ENCODE results near the gene C10orf143.

The C10orf143 gene

DNA sequence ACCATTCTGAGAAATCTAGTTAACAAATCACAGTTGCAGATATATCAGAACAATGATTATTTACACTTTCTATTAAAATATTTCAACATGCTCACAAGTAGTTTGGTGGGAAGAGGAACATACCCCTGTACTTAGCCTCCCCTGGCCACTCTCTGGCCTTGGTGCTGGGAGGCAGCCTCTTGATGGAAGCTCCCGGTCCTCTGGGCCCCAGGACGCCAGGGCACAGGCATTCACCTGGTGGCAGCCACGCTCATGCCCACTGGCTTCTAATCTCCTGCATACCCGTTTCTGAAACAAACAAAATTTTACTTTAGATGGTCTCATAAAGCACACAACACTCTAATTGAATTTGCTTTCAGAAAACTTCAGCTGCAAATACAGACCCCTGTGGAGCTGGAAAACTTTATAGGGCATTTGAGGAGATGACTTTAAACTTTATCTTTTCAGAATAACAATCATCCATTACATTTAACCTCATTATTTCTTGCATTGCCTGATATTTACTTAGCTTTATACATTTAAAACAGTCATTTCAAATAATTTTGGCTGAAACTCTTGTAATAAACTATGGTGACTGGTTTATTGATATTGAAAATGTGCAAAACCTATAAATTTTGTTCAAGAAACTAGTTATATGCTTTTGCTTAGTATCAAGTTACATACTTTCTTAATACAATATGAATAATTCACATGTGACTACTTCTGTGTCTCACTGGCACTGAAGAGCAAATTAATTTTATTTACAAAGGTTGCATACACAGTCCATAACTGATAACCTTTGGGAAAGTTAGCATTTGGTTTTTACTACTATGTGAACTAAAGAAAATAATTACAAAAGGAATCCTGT, 30.8 kb downstream of the C10orf143 start:
- no peak for ATAC-seq

DNA sequence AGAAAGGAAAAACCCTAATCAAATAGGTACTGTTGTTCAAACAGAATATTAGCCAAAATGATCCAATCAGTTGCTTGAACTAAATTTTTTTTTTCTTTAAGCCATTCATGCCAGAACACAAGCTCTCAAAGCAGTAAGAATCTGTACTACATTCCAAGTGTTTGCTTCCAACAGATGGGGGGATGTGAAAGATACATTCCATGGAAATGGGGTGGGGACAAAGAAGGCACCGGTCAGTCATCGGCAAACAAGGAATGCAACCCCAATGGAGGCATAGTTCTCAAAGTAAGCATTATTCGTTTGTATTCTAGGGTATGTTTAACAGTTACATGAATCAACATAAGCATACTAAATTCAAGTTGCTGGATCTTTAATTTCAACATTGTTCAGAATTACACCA, 32.5 kb downstream of the C10orf143 start:
- peaks cover 68% of the 10 kb centered on the region for H3K36me3 Mint-ChIP-seq
- peaks cover 8% of the 10 kb centered on the region for H3K9me3 Mint-ChIP-seq
- no peaks in the 10 kb centered on the region for H3K27me3 Mint-ChIP-seq
- H3K4me1 Mint-ChIP-seq: no peaks in the 10 kb centered on the region
- H3K27ac Mint-ChIP-seq: no peak overlapping the region
- H3K4me3 Mint-ChIP-seq: no peak overlapping the region
- ATAC-seq: no peak

More for the DNA sequence above, 30.8 kb downstream of the C10orf143 start:
- no peak overlapping the region for H3K27ac Mint-ChIP-seq
- no peaks in the 10 kb centered on the region for H3K4me1 Mint-ChIP-seq
- H3K4me3 Mint-ChIP-seq: no peak overlapping the region
- peaks cover 11% of the 10 kb centered on the region for H3K9me3 Mint-ChIP-seq
- H3K27me3 Mint-ChIP-seq: no peaks in the 10 kb centered on the region
- peaks cover 59% of the 10 kb centered on the region for H3K36me3 Mint-ChIP-seq

DNA sequence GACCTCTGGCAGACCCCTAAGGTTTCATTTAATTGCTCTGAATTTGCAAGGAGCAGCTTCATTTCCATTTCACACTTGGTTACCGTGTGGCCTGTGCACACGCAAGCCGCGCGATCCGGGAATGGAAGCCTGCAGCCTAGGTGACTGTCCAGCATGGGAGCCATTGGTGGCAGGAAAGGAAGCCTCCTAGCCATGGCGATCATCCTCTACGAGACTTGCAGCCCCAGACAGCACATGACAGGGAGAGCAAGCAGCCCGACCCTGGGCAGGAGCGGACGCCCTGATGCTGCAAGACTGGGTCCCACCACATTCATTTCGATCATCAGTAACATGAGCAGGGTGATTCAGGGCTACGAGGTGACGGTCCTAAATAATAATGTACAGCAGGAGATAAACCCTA, 33.9 kb downstream of the C10orf143 start:
- ATAC-seq: no peak
- Mint-ChIP-seq H3K9me3 (peaks cover 16% of the 10 kb centered on the region), H3K4me1 (no peaks in the 10 kb centered on the region), H3K27me3 (no peaks in the 10 kb centered on the region), H3K27ac (no peak overlapping the region), H3K4me3 (no peak overlapping the region), H3K36me3 (peaks cover 71% of the 10 kb centered on the region)

DNA sequence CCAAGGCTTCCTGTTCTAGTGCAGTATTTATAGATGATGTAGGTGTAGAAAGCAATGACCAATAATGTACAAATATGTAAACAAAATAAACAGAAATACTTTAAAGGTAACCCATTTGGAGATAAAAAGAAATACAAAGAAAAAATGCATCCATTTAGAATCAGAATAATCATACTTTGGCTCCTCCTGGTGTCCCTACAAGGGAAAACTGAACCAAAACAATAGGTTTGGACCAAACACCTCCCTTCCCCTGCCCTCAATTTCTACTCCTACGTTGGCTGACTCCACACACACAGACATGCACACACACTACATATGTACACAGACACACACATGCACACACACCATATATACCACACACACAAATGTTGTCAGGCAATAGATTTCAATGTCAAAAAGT, 36.0 kb downstream of the C10orf143 start:
- Mint-ChIP-seq H3K27me3 (no peaks in the 10 kb centered on the region), H3K9me3 (peaks cover 11% of the 10 kb centered on the region), H3K4me3 (no peak overlapping the region), H3K4me1 (no peaks in the 10 kb centered on the region), H3K36me3 (peaks cover 63% of the 10 kb centered on the region), H3K27ac (no peak overlapping the region)
- no peak for ATAC-seq

DNA sequence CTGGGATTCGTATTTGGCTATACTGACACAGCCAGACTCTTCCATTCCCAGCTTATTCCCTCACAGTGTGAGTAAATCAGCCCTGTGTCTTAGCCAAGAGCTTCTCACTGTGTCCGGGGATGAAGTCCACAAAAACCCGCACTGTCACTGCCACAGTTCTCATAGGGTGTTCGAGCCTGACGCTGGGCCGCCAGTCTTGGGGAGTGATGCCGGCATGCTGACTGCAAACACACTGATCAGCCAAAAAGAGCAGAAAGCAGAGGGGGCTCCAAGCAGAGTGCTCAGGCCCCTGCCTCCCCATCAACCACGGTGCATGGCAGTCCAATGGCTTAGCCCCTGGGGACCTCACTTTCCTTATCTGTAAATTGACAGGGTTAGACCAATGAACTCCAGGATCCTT, 36.7 kb downstream of the C10orf143 start:
- no peak overlapping the region for H3K27ac Mint-ChIP-seq
- no peaks in the 10 kb centered on the region for H3K4me1 Mint-ChIP-seq
- H3K36me3 Mint-ChIP-seq: peaks cover 63% of the 10 kb centered on the region
- H3K9me3 Mint-ChIP-seq: peaks cover 11% of the 10 kb centered on the region
- H3K27me3 Mint-ChIP-seq: no peaks in the 10 kb centered on the region
- no peak overlapping the region for H3K4me3 Mint-ChIP-seq
- ATAC-seq: no peak

DNA sequence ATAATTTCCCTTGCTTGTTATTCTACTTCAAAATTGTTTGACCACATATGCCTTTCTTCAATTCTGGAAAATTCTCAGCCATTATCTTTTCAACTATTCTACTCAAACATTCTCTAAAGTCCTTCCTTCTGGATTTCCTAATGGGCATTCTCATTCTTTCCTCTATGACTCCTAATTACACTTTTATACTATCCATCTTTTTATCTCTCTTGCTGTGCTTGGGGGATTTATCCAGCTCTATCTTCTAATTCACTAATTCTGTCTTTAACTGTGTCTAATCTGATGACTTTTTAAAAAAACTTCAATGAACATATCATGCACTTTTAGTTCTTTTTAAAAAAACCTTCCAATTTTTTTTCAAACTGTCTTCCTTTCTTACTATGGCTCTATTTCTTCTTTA, 38.4 kb downstream of the C10orf143 start:
- Mint-ChIP-seq H3K4me1 (no peaks in the 10 kb centered on the region), H3K4me3 (no peak overlapping the region)

DNA sequence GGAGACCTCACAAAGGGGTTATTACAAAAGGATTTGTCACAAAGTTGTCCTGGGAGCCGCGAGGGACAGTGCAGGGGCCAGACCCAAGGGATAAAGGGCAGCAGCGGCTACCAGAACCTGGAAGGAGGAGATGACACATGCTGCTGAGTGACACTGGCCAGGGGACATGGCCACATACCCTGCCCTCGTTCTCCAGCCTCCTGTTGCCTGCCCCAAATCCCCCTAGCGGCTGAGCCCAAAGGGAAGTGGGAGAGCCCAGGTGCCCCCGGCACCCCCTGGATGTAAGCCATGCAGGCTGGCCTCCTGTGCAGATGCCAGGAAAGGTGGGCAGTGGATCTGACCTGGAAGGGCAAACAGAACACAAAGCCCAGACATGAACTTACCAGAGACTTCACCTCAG, 42.7 kb downstream of the C10orf143 start:
- Mint-ChIP-seq H3K4me3 (no peak overlapping the region), H3K9me3 (peaks cover 6% of the 10 kb centered on the region), H3K27ac (no peak overlapping the region), H3K4me1 (no peaks in the 10 kb centered on the region), H3K27me3 (no peaks in the 10 kb centered on the region), H3K36me3 (peaks cover 47% of the 10 kb centered on the region)
- ATAC-seq: no peak

More for the DNA sequence above, 38.4 kb downstream of the C10orf143 start:
- ATAC-seq: no peak
- peaks cover 11% of the 10 kb centered on the region for H3K9me3 Mint-ChIP-seq
- no peak overlapping the region for H3K27ac Mint-ChIP-seq
- peaks cover 61% of the 10 kb centered on the region for H3K36me3 Mint-ChIP-seq
- no peaks in the 10 kb centered on the region for H3K27me3 Mint-ChIP-seq

DNA sequence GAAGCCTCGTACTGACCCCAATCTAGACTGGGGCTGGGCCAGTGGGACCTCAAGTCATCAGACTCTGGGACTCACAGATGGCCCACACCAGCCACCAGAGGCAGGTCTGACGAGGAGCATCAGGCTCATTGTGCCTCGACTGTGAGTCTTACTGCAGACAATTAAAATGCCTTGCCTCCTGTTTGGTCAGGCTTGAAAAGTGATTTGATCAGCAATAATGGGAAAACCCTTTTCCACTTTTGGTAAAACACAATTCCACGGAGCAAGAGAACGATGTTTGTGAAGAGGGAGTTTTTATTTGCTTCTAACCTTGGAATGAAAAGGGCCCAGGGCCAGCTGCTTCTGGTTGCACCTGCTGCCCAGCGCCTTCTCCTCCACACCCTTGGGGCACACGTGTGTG, 43.9 kb downstream of the C10orf143 start:
- no peak for ATAC-seq
- Mint-ChIP-seq H3K9me3 (no peaks in the 10 kb centered on the region), H3K36me3 (peaks cover 42% of the 10 kb centered on the region)

DNA sequence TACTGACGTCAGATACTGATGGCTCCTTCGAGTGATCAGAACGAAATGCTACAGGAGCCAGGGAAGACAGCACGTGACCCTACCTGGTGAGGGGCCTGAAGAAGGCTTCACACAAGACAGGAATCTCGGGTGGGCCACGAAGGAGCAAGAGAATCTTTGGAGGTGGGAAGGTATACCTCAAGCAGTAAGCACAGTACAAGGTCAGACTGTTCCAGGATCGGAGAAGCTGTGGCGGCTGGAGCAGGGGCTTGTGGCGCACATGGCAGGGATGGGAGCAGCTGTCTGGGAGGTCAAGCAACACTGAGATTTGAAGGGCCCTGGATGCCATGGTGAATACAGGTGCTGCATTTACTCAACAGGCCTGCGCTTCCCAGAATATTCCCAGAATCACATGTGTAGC, 45.4 kb downstream of the C10orf143 start:
- no peak overlapping the region for H3K27ac Mint-ChIP-seq

More for the DNA sequence above, 43.9 kb downstream of the C10orf143 start:
- H3K27ac Mint-ChIP-seq: no peak overlapping the region
- H3K27me3 Mint-ChIP-seq: no peaks in the 10 kb centered on the region
- H3K4me1 Mint-ChIP-seq: no peaks in the 10 kb centered on the region
- H3K4me3 Mint-ChIP-seq: no peak overlapping the region

DNA sequence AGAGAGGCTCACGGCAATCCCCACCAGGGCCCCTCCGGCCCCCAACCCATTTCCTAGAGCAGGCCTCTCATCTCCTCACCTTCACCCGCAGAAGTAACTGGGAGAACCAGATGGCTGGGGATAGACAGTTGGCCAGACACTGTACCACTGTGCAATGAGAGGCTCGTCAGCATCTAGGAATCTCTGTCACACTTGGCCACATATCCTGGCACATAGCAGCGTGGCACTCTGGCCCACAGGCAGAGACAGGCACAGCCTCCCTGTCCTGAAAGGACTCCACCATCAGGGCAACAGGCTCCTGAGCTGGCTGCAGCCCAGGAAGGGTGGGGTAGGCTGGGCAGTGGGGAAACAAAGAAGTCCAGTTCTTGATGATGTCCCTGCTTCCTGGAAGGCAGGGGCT, 45.8 kb downstream of the C10orf143 start:
- peaks cover 42% of the 10 kb centered on the region for H3K36me3 Mint-ChIP-seq
- H3K4me3 Mint-ChIP-seq: no peak overlapping the region
- no peaks in the 10 kb centered on the region for H3K9me3 Mint-ChIP-seq
- H3K27me3 Mint-ChIP-seq: no peaks in the 10 kb centered on the region
- ATAC-seq: no peak
- no peaks in the 10 kb centered on the region for H3K4me1 Mint-ChIP-seq
- no peak overlapping the region for H3K27ac Mint-ChIP-seq

More for the DNA sequence above, 45.4 kb downstream of the C10orf143 start:
- peaks cover 42% of the 10 kb centered on the region for H3K36me3 Mint-ChIP-seq
- no peaks in the 10 kb centered on the region for H3K27me3 Mint-ChIP-seq
- H3K4me1 Mint-ChIP-seq: no peaks in the 10 kb centered on the region
- H3K9me3 Mint-ChIP-seq: no peaks in the 10 kb centered on the region
- no peak for ATAC-seq
- no peak overlapping the region for H3K4me3 Mint-ChIP-seq

DNA sequence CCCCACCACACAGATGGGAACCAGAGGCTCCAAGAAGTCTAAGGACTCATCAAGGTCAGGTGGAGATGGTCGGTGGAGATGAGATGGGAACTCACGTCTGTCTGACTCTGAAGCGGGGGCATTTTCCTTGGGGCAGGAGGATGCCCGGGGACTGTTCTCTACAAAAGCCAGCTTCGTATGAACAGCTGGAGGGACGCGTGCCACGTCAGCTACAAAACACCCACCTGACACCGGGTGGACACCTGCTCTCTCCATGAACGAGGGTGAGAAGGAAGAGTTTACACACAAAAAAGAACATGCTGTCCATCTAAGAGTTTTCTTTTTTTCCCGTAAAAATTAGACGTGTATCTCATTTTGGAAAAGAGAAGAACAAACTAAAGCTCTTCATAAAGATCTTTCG, 47.7 kb downstream of the C10orf143 start:
- no peaks in the 10 kb centered on the region for H3K27me3 Mint-ChIP-seq
- no peak for ATAC-seq
- no peak overlapping the region for H3K4me3 Mint-ChIP-seq
- H3K27ac Mint-ChIP-seq: no peak overlapping the region
- peaks cover 42% of the 10 kb centered on the region for H3K36me3 Mint-ChIP-seq
- no peaks in the 10 kb centered on the region for H3K9me3 Mint-ChIP-seq
- H3K4me1 Mint-ChIP-seq: no peaks in the 10 kb centered on the region

DNA sequence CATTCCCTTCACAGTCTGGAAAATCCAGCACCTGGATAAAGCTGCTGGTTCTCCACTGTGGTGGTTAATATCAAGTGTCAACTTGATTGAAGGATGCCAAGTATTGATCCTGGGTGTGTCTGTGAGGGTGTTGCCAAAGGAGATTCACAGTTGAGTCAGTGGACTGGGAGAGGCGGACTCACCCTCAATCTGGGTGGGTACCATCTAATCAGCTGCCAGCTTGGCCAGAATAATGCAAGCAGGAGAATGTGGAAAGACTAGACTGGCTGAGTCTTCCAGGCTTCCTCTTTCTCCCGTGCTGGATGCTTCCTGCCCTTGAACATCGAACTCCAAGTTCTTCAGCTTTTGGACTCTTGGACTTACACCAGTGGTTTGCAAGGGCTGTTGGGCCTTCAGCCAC, 48.4 kb downstream of the C10orf143 start:
- H3K4me3 Mint-ChIP-seq: no peak overlapping the region
- H3K36me3 Mint-ChIP-seq: peaks cover 34% of the 10 kb centered on the region
- no peak overlapping the region for H3K27ac Mint-ChIP-seq
- ATAC-seq: no peak
- H3K9me3 Mint-ChIP-seq: no peaks in the 10 kb centered on the region
- H3K4me1 Mint-ChIP-seq: no peaks in the 10 kb centered on the region
- H3K27me3 Mint-ChIP-seq: no peaks in the 10 kb centered on the region

DNA sequence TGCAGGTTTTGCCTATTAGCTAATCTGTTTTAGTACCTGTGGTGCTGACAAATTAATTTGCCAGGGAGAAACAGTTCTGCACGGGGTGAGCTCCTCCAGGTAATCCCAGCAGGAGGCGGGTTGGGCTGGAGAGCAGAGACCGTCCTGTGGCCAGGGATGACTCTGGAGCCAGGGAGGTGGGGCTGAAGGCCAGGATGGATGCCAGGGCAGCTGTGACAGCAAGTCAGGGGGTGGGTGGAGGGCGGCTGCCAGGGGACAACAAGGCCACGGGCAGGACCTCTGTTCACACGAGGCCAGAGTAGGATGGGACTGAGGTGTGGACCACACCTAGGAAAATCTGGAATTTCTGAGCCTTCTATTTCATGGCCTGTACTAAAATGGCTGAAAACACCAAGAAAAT, 48.9 kb downstream of the C10orf143 start:
- Mint-ChIP-seq H3K9me3 (no peaks in the 10 kb centered on the region), H3K4me3 (no peak overlapping the region), H3K36me3 (peaks cover 31% of the 10 kb centered on the region), H3K4me1 (no peaks in the 10 kb centered on the region), H3K27ac (no peak overlapping the region), H3K27me3 (no peaks in the 10 kb centered on the region)
- peak; percentile 34 for ATAC-seq

DNA sequence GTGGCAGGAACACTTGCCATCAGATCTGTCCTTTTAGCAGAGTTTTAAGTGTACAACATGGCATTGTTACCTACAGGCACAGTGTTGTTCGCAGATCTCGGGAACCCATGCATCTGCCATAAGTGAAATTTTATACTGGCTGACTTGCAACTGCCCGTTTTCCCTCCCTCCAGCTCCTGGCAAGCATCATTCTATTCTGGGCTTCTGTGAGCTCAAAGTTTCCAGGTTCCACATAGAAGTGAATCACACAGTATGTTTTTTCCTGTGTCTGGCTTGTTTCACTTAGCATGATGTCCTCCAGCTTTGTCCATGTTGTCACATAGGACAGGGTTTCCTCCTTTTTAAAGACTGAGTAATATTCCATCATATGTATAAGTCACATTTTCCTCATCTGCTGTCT, 56.6 kb downstream of the C10orf143 start:
- H3K27me3 Mint-ChIP-seq: peaks cover 6% of the 10 kb centered on the region
- no peak for ATAC-seq
- no peak overlapping the region for H3K4me3 Mint-ChIP-seq
- no peaks in the 10 kb centered on the region for H3K9me3 Mint-ChIP-seq
- H3K4me1 Mint-ChIP-seq: no peaks in the 10 kb centered on the region
- peaks cover 8% of the 10 kb centered on the region for H3K36me3 Mint-ChIP-seq
- no peak overlapping the region for H3K27ac Mint-ChIP-seq

DNA sequence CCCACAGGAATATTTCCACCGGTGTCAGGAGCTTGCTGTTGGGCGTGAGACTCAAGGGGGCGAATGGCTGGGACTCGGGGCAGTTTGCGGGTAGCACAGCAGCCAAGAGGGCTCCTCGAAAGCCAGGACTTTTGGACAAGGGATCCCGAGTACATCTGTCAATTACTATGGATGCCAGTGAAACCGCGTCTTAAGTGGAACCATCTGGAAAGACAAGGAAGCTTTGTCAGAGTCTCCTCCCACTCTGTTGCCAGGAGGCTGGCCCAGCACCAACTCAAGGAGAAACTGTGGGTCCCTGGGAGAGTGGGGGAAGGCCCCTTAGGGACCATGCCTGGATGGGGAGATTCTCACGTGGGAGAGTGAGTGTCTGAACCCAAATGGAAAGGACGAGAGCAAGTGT, 57.1 kb downstream of the C10orf143 start:
- Mint-ChIP-seq H3K4me1 (no peaks in the 10 kb centered on the region), H3K27me3 (peaks cover 11% of the 10 kb centered on the region), H3K9me3 (no peaks in the 10 kb centered on the region), H3K36me3 (peaks cover 8% of the 10 kb centered on the region), H3K27ac (no peak overlapping the region), H3K4me3 (no peak overlapping the region)
- no peak for ATAC-seq

DNA sequence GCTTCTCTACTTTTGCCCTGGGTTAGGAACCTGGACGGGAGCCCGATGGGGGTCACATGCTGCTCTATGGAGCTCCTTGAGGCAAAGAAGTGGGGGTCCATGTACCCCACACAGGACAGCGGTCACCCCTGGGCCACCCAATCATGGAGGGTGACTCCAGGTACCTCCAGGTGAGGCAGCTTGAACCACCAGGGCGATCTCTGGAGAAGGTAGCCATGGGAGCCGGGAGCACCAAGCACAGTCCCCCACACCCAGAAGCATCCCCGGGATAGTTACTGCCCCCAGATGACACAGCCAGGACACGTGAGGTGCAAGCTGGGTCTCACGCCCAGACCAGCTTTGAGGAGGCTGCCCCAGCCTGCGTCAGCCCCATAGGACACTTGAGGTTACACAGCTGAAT, 58.4 kb downstream of the C10orf143 start:
- ATAC-seq: no peak
- no peaks in the 10 kb centered on the region for H3K9me3 Mint-ChIP-seq
- no peaks in the 10 kb centered on the region for H3K4me1 Mint-ChIP-seq
- H3K4me3 Mint-ChIP-seq: no peak overlapping the region
- H3K27ac Mint-ChIP-seq: no peak overlapping the region
- peaks cover 15% of the 10 kb centered on the region for H3K27me3 Mint-ChIP-seq
- H3K36me3 Mint-ChIP-seq: peaks cover 8% of the 10 kb centered on the region

Measured in stimulated activated memory B cell treated with anti-CD40 and anti-IgM and Interleukin-4, amounts not matched to agents 10 μg/mL and 1 μg/mL and 100 μg/mL, for 72 hours (primary cell).